Measurements from ENCODE around the gene FGD4.

GRCh38 chr12:32679091-32679919, 279.9 kb downstream of the FGD4 start, which contains the start of gene DNM1L:
- TF ChIP-seq CTCF (IDR thresholded peaks at IDR 0.05) (no peak), POLR2A (IDR thresholded peaks at IDR 0.05) (peak; percentile 67 to 80), POLR2AphosphoS5 (IDR thresholded peaks at IDR 0.05) (peak; percentile 72 to 94 (median 80))
